Esophagus (tissue), 2 donors: ENCODE measurements around the gene ATP5PB. TPM values are rescaled to one million over a fixed set of nuclear protein-coding genes. Genes with fewer than 3 reads are reported as not detected.

Source experiments
- H3K27ac ChIP-seq, 2 donors: one replicate each; pipeline ENCODE4 v1.5.1; 2013; ENCODE audit warnings: low read depth in 2 of 2, mild to moderate bottlenecking in 2 of 2, inconsistent platforms in 1 of 2, low read length in 1 of 2, moderate library complexity in 1 of 2
- H3K27me3 ChIP-seq, 2 donors: one replicate each; pipeline ENCODE4 v1.6.1; 2013; ENCODE audit warnings: low read length in 2 of 2, control low read depth in 1 of 2, mild to moderate bottlenecking in 1 of 2; ENCODE audit not compliant: insufficient read depth in 2 of 2, control insufficient read depth in 1 of 2
- H3K36me3 ChIP-seq, 2 donors: one replicate each; pipeline ENCODE4 v1.6.1; 2013; ENCODE audit warnings: low read length in 1 of 2; ENCODE audit not compliant: control insufficient read depth in 2 of 2, insufficient read depth in 2 of 2
- H3K4me1 ChIP-seq, 2 donors: one replicate each; pipeline ENCODE4 v1.6.1; 2013; ENCODE audit warnings: low read length in 1 of 2; ENCODE audit not compliant: control insufficient read depth in 2 of 2, insufficient read depth in 2 of 2
- H3K4me3 ChIP-seq, 2 donors: one replicate each; pipeline ENCODE4 v1.5.1; 2013; ENCODE audit warnings: low read length in 2 of 2, mild to moderate bottlenecking in 2 of 2, low read depth in 1 of 2, moderate library complexity in 1 of 2
- H3K9me3 ChIP-seq, 2 donors: one replicate each; pipeline ENCODE4 v1.6.1; 2013; ENCODE audit warnings: mild to moderate bottlenecking in 2 of 2, low read depth in 1 of 2, low read length in 1 of 2, moderate library complexity in 1 of 2; ENCODE audit not compliant: control insufficient read depth in 2 of 2, insufficient read depth in 1 of 2
- WGBS, 2 donors: extraction: QIAGEN DNeasy Blood & Tissue Kit; methylation state at CpG; one replicate each; pipeline ENCODE4 v1.1.7; 2013; 5-methylcytosine and 5-hydroxymethylcytosine counted together
- polyA plus RNA-seq, 2 donors: library from polyadenylated mRNA; stranded (reverse); fragments of 200-250 nt; gene quantifications; one replicate each; pipeline ENCODE4 v1.2.3, GENCODE V29; 2013
- donor health status: healthy with polysubstance abuse.
- donor health status: Bipolar disorder and iron deficiency.

Gene ATP5PB, protein sequence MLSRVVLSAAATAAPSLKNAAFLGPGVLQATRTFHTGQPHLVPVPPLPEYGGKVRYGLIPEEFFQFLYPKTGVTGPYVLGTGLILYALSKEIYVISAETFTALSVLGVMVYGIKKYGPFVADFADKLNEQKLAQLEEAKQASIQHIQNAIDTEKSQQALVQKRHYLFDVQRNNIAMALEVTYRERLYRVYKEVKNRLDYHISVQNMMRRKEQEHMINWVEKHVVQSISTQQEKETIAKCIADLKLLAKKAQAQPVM
- 100 to 1,000 TPM; 123 to 319 TPM for polyA plus RNA-seq

DNA sequence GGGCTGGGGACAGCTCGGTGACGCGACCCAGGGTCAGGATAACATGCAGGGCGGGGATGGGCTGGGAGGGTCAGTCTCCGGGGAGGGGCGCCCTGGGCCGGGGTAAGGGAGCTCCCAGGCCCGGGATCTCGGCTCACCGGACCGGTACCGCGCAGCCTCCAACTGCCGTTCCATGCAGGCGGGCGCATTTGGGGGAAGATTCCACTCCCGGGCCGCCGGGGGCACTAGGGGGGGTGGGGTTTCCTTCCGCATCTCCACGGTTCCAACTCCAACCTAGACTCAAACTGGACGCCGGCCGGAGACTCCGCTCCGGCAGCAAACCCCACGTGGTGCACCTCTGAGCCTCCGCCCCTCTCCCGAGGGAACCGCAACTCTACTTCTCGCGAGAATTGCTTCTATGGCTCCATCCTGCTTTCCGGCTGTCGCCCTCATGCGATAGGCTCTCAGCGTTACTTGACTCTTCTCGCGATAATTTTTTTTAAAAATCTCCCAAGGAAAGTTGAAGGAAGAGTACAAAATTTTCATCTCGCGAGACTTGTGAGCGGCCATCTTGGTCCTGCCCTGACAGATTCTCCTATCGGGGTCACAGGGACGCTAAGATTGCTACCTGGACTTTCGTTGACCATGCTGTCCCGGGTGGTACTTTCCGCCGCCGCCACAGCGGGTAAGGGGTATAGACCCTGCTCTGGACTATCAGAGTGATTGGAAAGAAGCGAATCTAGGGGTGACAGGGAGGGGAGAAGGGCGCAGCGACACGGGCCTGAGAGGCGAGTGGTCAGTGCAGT lies at the start of gene ATP5PB, which contains the start of gene WDR77:
TSS of gene ATP5PB (plus strand) at position 547 of the 785 bp plus-strand sequence. CDS start at position 625, 78 bp downstream.
TSS of gene WDR77 (minus strand) at position 339 of the 785 bp plus-strand sequence. CDS start at position 252, 87 bp downstream.
- peaks cover 0 to 2% of the 10 kb centered on the region in 2 donors for H3K4me1 ChIP-seq
- H3K4me3 ChIP-seq = peak within 1 kb of the TSS; percentile 91 to 100
- 0 to 1% methylated on average over 53 to 54 of the region's 54 CpGs for WGBS, 2 donors

GRCh38 chr1:111399792-111400610 lies 49.3 kb upstream of the ATP5PB start:
- Histone ChIP-seq H3K4me3 (no peak overlapping the region), H3K27me3 (no peaks in the 10 kb centered on the region), H3K36me3 (no peaks in the 10 kb centered on the region), H3K27ac (no peak overlapping the region), H3K4me1 (no peaks in the 10 kb centered on the region), H3K9me3 (no peaks in the 10 kb centered on the region)
- 29 to 33% methylated on average over 9 of the region's 9 CpGs for whole genome bisulfite sequencing, 2 donors

More for the DNA sequence above, at the start of gene ATP5PB, which contains the start of gene WDR77:
- peak within 1 kb of the TSS; percentile 85 to 96 for H3K27ac ChIP-seq
- H3K9me3 ChIP-seq = no peaks in the 10 kb centered on the region
- no peaks in the 10 kb centered on the region for H3K36me3 ChIP-seq
- no peaks in the 10 kb centered on the region for H3K27me3 ChIP-seq

- 59 to 72% methylated on average over 5 of the region's 5 CpGs for WGBS, 2 donors
- Histone ChIP-seq H3K9me3 (no peaks in the 10 kb centered on the region), H3K36me3 (no peaks in the 10 kb centered on the region), H3K4me3 (no peak overlapping the region), H3K27me3 (no peaks in the 10 kb centered on the region), H3K27ac (no peak overlapping the region), H3K4me1 (no peaks in the 10 kb centered on the region)
Observed at GRCh38 chr1:111402083-111402482, 47.2 kb upstream of the ATP5PB start.

GRCh38 chr1:111404588-111404987 lies 44.7 kb upstream of the ATP5PB start:
- no peaks in the 10 kb centered on the region for H3K27me3 ChIP-seq
- WGBS, 2 donors = 76 to 83% methylated on average over 4 of the region's 4 CpGs
- no peak overlapping the region for H3K4me3 ChIP-seq
- H3K36me3 ChIP-seq = no peaks in the 10 kb centered on the region
- H3K4me1 ChIP-seq = no peaks in the 10 kb centered on the region
- no peaks in the 10 kb centered on the region for H3K9me3 ChIP-seq
- no peak overlapping the region for H3K27ac ChIP-seq

GRCh38 chr1:111406321-111406768 lies 42.9 kb upstream of the ATP5PB start:
- Histone ChIP-seq H3K4me1 (no peaks in the 10 kb centered on the region), H3K27me3 (no peaks in the 10 kb centered on the region), H3K36me3 (no peaks in the 10 kb centered on the region), H3K9me3 (no peaks in the 10 kb centered on the region), H3K27ac (no peak overlapping the region), H3K4me3 (no peak overlapping the region)
- 0% methylated on average over 2 of the region's 2 CpGs for WGBS, 2 donors

DNA sequence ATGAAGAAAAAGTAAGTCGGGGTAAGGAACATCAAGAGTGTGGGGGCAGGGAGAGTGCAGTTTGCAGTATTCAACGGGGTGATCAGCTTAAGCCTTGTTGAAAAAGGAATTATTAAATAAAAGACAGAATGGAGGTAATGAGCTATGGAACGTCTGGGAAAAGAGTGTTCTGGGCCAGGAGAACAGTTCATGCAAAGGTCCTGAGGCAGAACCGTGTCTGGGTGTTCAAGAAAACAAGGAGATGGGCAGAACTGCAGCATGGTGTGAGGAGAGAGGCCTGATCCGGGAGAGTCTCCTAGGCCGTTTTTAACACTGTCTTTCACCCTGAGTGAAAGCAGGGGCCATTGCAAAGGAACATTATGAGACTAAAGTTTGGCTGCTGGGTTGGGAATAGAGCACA lies 42.0 kb upstream of the ATP5PB start:
- 65 to 72% methylated on average over 6 of the region's 6 CpGs for WGBS, 2 donors
- Histone ChIP-seq H3K9me3 (no peaks in the 10 kb centered on the region), H3K27me3 (no peaks in the 10 kb centered on the region), H3K4me3 (no peak overlapping the region), H3K27ac (no peak overlapping the region), H3K36me3 (no peaks in the 10 kb centered on the region), H3K4me1 (no peaks in the 10 kb centered on the region)

DNA sequence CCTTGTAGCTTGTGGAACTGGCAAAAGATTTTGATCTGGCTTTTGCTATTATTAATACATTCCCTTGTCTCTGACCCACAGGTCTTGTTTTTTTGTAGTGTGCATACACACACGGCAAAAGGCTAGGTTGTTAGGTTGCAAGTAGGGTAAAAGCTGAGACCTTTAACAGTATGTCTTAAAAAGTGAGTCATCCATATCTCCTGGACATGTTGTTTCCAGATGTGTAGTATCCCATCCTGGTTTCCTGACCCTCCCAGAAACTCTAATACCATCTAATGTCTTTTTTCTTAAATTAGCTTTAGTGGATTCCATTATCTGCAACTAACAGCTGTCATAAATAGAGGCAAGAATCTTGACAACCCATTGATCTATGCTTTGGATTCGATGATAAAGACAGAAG lies 36.4 kb upstream of the ATP5PB start:
- 71 to 81% methylated on average over 2 of the region's 2 CpGs for WGBS, 2 donors
- no peaks in the 10 kb centered on the region for H3K4me1 ChIP-seq
- H3K9me3 ChIP-seq = no peaks in the 10 kb centered on the region

GRCh38 chr1:111414756-111415155 lies 34.5 kb upstream of the ATP5PB start:
- Histone ChIP-seq H3K27ac (no peak overlapping the region), H3K4me3 (no peak overlapping the region), H3K4me1 (no peaks in the 10 kb centered on the region), H3K27me3 (no peaks in the 10 kb centered on the region), H3K36me3 (peaks cover 0 to 8% of the 10 kb centered on the region in 2 donors), H3K9me3 (no peaks in the 10 kb centered on the region)
- 77 to 85% methylated on average over 2 of the region's 2 CpGs for WGBS, 2 donors

More for the DNA sequence above, 36.4 kb upstream of the ATP5PB start:
- H3K36me3 ChIP-seq = peaks cover 0 to 5% of the 10 kb centered on the region in 2 donors
- no peak overlapping the region for H3K4me3 ChIP-seq
- no peak overlapping the region for H3K27ac ChIP-seq
- H3K27me3 ChIP-seq = no peaks in the 10 kb centered on the region

- H3K36me3 ChIP-seq = peaks cover 0 to 8% of the 10 kb centered on the region in 2 donors
- H3K4me3 ChIP-seq = no peak overlapping the region
- no peaks in the 10 kb centered on the region for H3K9me3 ChIP-seq
- no peak overlapping the region for H3K27ac ChIP-seq
- no peaks in the 10 kb centered on the region for H3K27me3 ChIP-seq
- 88 to 92% methylated on average over 3 of the region's 3 CpGs for WGBS, 2 donors
- H3K4me1 ChIP-seq = no peaks in the 10 kb centered on the region
Observed at GRCh38 chr1:111415461-111415860, 33.8 kb upstream of the ATP5PB start.
